Epithelial cell of alveolus of lung (primary cell): Measurements from ENCODE around the gene ZFAND4. TPM values are rescaled to one million over a fixed set of nuclear protein-coding genes. Genes with fewer than 3 reads are reported as not detected.

Source experiments
- total RNA-seq: library from RNA; depleted of rRNA; stranded (reverse); fragments of >200 nt; gene quantifications from 2 replicates; pipeline ENCODE4 v1.2.1, GENCODE V29; 2015

The ZFAND4 gene
- total RNA-seq = 5.6 and 6.3 TPM in 2 replicates

GRCh38 chr10:45672181-45673073 is at the start of gene ZFAND4:
TSS of gene ZFAND4 (minus strand) at chr10:45672772. CDS start at chr10:45663725, 9,047 bp downstream.

Other genes starting within 250 kb of the ZFAND4 start
- gene WASHC2C, start 54.5 kb upstream of the ZFAND4 start, total RNA-seq = 18.4 and 21.1 TPM in 2 replicates
- 1.6 and 4.9 TPM in 2 replicates for gene AGAP4, start 174.7 kb upstream of the ZFAND4 start, total RNA-seq